Stimulated activated CD4-positive, alpha-beta T cell treated with anti-CD3 and anti-CD28 coated beads, Interleukin-12 subunit alpha, Interleukin-12 subunit beta, amount 100 ng/mL, for 4 hours (primary cell): ENCODE results near the gene ZNF575.
"Not testable (repeated sequence)": the region's sequence is repeated elsewhere in the genome, so short reads cannot be mapped to it uniquely, and the experiment has no call there.

Experiments used
- DNase-seq: peaks from one replicate; pipeline ENCODE4 v3.0.0-alpha.2; 2020

The ZNF575 gene

DNA sequence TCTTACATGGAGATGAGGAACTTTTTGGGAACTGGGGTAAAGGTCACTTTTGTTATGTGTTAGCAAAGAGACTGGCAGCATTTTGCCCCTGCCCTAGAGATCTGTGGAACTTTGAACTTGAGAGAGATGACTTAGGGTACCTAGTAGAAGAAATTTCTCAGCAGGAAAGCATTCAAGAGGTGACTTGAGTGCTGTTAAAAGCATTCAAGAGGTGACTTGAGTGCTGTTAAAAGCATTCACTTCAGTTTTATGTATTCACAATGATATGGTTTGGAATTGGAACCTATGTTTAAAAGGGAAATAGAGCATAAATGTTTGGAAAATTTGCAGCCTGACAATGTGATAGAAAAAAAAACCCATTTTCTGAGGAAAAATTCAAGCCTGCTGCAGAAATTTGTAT lies 20.6 kb upstream of the ZNF575 start:
- DNase-seq, result not testable (repeated sequence)

DNA sequence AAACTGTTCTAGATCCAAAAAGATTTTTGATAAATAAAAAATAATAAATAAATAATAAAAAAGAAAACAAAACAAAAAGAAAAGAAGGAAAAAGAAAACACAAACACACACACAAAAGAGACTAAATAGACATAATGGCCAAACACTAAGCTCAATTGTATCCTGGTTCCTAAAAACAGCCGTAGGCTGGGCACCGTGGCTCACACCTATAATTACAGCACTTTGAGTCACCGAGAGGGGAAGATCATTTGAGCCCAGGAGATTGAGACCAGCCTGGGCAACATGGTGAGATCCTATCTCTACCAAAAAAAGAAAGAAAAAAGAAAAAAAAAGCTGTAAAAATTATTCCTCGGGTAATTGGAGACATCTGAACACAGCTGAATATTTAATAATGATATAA lies 14.9 kb upstream of the ZNF575 start:
- no peak for DNase-seq

DNA sequence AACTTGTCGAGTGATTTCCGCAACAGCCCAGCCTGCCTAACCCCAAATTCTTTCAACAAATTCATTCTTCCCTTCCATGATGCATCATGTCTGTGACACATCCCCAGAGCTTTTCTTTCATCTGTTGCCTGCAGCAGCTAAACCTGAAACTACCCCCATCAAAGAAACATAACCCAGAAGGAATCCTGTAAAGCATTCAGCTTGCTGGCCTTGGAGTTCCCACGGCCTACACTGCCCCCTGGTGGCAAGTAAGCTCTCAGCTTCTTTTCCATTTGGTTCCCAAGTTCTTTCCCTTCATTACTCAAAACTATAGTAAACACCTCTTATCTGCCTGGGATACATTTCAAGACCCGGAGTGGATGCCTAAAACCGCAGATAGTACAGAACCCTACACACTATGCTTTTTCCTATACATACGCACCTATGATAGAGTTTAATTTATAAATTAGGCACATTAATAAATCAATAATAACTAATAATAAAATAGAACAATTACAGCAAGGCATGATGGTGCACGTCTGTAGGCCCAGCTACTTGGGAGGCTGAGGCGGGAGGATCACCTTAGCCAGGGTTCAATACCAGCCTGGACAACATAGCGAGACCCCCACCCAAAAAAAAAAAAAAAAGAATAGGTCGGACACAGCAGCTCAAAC lies 13.4 kb upstream of the ZNF575 start:
- peak; percentile 78 for DNase-seq

DNA sequence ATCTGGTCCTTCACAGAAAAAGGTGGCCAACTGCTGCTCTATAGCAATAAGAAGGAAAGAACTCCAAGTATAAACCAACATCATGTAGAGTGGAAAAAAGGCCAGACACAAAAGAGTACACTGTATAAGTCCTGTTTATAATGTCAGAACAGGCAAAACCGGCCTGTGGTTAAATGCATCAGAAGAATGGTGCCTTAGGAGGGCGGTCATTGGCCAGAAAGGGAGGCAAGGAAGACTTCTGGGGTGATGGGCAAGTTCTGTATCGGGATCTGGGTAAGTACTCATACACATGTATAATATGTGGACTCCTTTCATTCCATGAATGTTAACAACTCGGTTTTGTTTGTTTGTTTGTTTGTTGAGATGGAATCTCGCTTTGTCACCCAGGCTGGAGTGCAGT lies 10.1 kb upstream of the ZNF575 start:
- DNase-seq, result no peak

DNA sequence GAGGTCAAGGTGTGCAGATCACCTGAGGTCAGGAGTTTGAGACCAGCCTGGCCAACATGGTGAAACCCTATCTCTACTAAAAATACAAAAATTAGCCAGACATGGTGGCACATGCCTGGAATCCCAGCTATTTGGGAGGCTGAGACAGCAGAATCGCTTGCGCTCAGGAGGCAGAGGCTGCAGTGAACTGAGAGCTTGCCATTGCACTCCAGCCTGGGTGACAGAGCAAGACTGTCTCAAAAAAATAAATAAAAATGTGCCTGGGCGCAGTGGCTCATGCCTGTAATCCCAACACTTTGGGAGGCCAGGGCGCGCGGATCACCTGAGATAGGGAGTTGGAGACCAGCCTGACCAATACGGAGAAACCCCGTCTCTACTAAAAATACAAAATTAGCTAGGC lies 9.3 kb upstream of the ZNF575 start:
- not testable (repeated sequence) for DNase-seq

DNA sequence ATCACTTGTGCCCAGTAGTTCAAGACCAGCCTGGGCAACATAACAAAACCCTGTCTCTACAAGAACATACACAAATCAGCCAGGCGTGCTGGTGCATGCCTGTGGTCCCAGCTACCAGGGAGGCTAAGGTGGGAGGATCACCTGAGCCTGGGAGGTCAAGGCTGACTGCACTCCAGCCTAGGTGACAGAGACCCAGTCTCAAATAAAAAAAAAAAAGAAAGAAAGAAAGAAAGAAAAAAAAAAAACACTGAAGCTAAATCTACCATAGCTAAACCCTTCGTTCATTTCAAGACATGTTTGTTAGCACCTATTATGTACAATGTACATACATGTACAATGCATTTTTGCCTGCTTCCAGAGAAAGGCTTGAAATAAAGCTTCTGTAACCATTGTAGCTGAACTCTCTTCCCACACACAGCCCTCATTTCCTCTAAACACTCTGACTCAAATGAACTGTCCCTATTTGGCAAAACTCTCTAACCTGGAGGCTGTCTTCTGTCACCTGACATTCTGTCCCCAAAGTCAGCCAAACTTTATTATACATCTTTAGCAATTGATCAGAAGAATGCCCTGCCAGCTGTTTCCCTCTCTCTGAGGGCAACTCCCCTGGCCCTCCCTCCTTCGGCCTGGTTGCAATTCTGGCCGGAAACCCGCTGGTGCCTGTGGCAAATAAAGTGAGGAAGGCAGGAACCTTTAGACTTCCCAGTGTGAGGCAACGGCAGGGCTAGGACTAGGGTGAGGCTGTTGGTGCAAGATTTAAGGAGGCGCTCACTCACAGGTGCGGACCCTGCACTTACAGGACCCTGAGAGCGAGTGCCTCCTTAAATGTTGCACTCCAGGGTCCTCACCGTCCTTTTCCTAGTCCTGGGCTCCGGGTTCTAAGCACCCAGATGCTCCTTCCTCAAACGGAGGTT lies 7.8 kb upstream of the ZNF575 start:
- peak; percentile 26 for DNase-seq

DNA sequence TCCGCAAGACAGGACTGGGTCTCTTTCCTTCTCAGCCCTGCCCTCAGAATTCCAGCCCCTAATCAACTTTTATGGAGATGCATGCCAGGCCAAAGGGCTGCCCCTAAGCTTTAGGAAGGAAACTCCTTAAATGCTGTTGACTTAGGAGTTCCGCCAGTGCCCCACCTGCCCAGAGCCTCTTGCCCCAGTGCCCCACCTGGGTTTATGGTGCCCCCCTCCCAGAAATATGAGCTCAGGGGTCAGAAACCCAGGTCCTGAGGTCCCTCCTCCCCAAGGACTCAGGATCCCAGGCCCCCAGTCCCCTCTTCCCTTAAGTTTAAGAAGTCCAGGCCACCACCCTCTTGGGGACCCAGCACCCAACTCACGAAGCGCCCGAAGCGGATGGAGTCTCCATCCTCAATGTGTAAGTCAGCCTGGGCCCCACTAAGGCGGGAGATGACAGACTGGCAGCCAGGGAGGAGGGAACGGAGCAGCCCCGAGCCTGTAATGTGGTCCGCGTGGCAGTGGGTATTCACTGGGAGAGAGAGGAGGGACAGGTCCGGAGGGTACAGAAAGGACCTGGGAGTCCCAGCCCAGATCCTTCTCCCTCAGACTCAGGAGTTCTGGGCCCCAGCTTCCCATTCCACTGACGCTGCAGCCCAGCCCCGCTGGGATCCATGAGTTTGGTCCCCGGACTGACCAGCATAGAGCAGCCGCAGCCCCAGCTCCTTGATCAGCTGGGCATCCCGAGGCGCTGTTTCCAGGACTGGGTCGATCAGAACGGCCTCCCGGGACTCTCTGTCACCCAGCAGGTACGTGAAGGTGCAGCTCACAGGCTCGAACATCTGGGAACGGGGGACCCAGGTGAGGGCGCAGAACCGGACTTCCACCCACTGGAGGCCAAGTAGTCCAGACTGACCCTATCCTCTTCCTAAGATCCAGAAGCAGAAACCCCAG lies 6.9 kb upstream of the ZNF575 start:
- peak; percentile 22 for DNase-seq

DNA sequence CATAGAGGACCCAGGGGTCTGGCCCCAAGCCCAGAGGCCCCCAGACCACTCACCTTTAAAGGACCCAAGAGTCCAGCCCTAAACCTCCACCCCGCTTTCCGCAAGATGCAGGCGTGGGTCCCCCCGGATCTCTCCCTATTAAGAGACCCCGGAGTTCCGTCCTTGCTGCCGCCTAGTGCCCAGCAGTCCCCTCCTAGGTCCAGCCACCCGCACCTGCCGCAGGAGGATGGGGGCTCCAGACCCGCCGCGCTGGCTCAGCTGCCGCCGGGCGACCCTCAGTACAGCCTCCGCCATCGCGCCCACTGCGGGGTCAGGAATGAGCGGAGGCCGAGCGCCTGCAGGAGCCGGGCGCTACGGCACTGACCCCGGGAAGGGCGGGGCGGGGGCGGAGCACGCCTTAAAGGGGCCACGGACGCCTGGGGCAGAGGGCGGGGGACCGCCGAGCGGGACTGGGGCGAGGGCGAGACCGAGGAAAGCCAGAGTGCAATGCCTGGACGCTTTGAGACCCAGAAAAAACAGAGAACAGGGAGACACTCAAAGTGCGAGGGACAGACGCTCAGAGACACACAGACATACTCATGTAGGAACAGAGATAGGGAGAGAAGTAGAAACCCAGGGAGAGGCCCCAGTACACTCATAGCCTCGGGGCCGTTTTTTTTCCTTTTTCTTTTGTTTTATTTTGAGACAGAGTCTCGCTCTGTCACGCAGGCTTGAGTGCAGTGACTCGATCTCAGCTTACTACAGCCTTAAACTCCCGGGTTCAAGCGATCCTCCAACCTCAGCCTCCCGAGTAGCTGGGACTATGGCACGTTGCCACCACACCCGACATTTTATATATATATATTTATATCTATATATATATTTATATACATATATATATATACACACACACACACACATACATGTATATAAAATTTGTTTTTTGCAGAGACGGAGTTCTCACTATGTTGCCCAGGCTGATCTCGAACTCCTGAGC lies 5.8 kb upstream of the ZNF575 start, which contains the start of gene ETHE1:
Gene ETHE1 (minus strand): TSS at position 318 of the 976 bp plus-strand sequence. CDS start 24 bp downstream, at position 294.
- DNase-seq, result peak; percentile 74

DNA sequence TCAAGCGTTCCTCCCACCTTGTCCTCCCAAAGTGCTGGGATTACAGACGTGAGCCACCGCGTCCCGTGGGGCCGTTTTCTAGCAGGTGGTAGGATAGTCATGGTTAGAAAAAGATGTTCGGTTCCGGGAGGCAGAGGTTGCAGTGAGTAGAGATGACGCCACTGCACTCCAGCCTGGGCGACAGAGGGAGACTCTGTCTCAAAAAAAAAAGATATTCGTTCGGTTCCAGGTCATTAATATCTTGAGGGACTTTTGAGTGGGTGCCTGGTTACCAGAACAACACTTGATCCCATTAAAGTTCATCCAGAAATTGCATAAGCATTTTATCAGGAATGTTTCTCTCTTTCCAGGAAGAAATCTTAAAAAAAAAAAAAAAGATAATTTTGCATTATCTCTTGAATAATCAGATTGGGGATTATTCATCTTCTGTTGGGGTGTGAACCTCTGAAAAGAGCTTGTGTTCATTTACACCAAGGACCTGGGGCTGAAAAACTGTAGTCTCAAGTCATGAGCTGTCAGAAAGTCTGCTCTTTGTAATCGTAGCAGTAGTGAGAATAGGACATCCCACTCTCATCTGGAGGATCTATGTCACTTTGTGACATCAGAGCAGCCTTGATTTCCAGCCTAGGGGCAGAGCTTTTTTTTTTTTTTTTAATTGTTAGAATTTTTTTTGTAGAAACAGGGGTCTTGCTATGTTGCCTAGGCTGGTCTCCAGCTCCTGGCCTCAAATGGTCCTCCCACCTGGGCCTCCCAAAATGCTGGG lies 4.9 kb upstream of the ZNF575 start:
- no peak for DNase-seq

DNA sequence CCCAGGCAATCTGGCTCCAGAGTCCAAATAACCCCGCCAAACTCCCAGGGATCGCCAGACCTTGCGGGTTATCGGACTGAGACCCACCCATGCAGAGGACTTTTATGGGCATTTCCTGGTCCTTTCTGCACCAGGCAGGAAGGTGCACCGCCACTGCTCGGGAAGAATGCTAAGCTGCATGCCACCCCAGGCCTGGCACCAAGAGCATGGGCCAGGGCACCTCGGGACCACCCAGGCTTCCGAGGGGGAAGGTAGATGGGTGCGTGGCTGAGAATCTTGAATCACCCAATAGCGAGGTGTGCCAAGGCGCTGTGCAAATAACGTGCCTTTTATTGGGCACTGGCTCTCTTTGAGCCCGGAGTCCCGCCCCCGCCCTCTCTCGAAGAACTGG lies 422 bp upstream of the ZNF575 start:
- DNase-seq, result no peak

DNA sequence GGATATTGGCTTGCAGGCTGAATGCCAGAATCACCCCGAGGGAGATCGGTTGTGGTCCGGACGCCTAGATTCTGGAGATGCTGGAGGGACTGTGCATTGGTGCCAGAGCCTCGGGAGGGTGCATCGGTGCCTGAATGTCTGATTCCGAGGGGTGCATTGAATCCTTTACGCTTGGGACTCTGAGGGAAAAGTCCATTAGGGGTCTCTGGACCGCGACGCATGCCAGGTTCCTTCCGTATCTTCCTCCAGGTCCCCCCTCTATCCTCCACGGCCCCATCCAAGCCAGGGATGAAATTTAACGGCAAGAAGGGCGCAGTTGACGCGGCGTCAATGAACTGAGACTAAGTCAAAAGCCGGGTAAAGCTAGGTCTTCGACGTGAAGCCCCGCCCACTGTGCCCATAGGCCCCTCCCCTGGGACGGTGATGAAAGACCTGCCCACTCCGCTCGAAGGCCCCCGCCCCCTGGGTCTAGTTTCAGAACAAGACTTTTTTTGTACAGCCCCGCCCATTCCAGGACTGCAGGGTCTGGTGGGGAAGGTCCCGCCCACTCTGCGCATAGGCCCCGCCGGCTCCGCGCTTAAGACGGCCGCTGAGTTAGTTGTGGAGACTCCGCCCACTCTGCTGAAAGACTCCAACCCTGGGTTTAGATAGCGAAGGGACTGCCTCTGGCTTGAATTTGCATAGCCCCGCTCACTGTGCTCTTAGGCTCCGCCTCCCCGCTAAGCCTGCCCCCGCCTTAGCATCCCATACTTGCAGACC lies 737 bp downstream of the ZNF575 start:
- DNase-seq, result peak; percentile 90

DNA sequence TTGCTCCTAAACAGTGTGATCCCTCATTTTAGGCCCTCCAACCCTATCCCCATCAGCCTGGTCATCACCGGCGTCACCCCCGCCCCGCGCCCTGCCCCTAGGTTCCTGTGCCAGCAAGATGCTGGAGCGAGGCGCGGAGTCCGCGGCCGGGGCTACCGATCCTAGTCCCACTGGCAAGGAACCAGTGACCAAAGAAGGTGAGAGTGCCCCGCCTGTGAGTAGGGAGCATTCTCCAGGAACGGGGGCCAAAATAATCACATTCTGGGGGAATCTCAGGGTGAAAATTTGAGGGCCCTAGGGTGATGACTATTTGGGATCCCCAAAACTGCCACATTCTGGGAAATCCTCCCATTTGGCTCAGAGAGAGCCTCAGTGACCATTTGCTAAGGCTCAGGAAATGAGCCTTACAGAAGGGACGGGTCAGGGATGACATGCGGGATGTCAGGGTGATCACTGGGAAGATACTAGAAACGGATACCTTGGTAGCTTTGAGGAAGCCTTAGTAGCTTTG lies 1.4 kb downstream of the ZNF575 start:
- no peak for DNase-seq

DNA sequence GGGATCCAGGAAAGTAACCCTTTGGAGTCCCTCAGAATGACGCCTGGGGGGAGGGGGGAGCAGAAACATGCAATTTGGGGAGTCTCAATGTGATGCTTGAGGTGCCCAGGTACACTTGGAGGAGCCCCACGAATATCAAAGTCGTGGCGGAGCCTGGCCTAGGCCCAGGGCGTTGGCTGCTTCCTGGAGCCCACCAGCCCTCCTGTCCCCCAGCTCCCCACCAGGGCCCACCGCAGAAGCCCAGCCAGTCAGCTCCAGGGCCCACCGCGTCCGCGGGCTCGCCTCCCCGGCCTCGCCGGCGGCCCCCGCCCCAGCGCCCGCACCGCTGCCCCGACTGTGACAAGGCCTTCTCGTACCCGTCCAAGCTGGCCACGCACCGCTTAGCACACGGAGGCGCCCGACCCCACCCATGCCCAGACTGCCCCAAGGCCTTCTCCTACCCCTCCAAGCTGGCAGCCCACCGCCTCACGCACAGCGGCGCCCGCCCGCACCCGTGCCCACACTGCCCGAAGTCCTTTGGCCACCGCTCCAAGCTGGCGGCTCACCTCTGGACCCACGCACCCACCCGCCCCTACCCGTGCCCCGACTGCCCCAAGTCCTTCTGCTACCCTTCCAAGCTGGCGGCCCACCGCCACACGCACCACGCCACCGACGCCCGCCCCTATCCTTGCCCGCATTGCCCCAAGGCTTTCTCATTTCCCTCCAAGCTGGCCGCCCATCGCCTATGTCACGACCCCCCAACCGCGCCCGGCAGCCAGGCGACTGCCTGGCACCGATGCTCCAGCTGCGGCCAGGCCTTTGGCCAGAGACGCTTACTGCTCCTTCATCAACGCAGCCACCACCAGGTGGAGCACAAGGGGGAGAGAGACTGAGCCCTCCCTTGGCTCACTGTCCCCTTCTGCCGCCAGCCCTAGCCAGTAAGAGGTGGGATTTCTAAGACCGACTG lies 2.1 kb downstream of the ZNF575 start:
- peak; percentile 31 for DNase-seq

DNA sequence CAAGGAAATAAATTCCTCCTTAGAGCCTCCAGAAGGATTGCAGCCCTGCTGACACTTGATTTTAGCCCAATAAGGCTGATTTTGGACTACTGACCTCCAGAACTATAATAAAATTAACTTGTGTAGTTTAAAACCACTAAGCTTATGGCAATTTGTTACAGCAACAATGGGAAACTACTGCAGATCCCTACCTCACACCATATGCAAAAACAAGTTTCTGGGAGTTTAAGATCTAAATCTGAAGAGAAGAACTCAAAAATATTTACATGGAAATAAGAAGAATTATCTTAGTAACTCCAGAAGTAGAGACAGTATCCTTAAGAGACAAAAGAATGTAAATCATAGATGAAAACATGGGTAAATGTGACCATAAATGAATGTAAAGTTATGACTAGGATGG lies 5.9 kb downstream of the ZNF575 start:
- DNase-seq, result no peak

DNA sequence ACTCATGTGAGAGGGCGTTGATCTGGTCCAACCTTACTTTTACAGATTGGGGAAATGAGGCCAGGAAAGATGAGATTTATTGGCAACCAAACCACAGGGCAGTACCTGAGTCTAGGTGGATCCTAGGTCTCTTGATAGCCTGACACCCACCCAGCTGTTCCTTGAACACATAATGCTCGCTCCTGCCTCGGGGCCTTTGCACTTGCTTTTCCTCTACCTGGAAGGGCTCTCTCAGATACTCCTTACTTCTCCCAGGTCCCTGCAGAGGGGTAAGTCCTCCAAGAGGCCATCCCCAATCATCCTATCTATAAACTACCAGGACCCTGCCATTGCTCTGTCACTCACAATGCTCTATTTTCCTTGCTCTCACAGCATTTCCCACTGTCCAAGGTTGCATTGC lies 7.4 kb downstream of the ZNF575 start:
- DNase-seq, result no peak

DNA sequence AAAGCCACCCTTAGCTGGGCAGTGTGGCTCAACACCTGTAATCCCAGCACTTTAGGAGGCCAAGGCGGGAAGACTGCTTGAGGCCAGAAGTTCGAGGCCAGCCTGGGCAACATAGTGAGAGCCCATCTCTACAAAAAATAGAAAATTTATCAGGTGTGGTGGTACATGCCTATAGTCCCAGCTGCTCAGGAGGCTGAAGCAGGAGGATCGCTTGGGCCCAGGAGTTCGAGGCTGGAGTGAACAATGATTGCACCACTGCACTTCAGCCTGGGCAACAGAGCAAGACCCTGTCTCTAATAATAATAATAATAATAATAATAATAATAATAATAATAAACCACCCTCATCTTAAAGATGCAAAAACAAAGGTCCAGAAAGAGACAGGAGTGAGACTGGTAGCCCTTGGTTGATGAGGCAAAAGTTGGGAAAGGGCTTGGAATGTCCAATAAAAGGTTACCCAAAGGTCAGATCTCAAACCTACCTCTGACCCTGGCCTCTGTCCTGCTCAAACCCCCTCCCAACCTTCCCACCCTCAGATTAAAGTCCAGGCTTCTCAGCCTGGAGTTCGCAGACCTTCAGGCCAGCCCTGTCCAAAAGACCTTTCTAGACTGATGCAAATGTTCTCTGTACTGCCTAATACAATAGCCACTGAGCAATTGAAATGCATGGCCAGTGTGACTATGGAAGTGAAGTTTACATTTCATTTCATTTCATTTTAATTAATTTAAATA lies 9.1 kb downstream of the ZNF575 start:
- DNase-seq, result no peak

DNA sequence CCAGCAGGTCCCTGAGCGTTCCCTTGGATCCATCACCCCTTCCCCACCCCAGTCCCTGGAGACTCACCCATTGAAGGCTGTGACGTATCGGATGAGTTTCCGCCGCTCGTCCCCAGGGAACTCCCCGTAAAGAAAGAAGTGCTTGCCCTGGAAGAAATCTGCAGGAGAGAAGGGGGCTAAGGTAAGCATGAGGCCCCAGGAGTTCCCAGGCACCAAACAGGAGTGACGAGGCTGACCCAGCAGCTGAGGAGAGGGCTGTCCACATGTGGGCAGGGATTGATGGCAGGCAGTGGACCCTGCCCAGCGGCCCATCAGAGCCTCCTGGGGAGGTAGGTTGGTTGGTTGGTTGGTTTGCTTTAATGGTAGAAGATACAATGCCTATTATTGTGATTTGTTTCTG lies 11.1 kb downstream of the ZNF575 start:
- no peak for DNase-seq

DNA sequence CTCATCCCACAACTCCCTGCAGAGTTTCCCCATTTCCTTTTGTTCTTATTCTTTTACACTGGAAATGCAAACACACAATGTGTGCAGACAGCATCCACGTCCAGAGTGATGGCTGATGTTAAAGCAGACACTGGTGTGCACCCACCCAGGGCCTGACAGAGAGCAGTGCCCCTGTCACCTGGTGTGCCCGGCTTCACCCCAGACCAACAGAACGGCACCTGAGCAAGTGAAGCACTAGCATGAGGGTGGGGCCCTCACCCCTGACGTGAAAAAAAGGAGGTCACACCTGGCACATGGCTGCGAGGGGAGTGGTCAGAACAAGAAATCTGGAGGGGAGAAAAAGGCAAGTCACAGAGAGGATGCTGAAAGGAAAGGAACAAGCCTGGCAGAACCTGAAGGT lies 12.3 kb downstream of the ZNF575 start:
- DNase-seq, result no peak
